ENCODE data around the gene CHST12. TPM values are rescaled to one million over a fixed set of nuclear protein-coding genes. Genes with fewer than 3 reads are reported as not detected.

The CHST12 gene
- total RNA-seq, 2 donors from 2014 or later, result 4.7 to 11.2 TPM

- no peak overlapping the region for H3K4me3 ChIP-seq
- H3K9me3 ChIP-seq, result no peaks in the 10 kb centered on the region
- DNase-seq, result no peak
- TF ChIP-seq, protein P1, sequence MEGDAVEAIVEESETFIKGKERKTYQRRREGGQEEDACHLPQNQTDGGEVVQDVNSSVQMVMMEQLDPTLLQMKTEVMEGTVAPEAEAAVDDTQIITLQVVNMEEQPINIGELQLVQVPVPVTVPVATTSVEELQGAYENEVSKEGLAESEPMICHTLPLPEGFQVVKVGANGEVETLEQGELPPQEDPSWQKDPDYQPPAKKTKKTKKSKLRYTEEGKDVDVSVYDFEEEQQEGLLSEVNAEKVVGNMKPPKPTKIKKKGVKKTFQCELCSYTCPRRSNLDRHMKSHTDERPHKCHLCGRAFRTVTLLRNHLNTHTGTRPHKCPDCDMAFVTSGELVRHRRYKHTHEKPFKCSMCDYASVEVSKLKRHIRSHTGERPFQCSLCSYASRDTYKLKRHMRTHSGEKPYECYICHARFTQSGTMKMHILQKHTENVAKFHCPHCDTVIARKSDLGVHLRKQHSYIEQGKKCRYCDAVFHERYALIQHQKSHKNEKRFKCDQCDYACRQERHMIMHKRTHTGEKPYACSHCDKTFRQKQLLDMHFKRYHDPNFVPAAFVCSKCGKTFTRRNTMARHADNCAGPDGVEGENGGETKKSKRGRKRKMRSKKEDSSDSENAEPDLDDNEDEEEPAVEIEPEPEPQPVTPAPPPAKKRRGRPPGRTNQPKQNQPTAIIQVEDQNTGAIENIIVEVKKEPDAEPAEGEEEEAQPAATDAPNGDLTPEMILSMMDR (IDR thresholded peaks at IDR 0.05), result no peak
- TF ChIP-seq POLR2A (IDR thresholded peaks at IDR 0.05), result no peak
- H3K36me3 ChIP-seq (replicated peaks in 1 of 2; ENCODE audit: insufficient read depth in 1 of 2, low read depth in 2 of 2), result no peaks in the 10 kb centered on the region
- no peak overlapping the region for H3K27ac ChIP-seq
- intact Hi-C loops (cut with DNase I), result no loop called here
- peaks cover 8% of the 10 kb centered on the region for H3K4me1 ChIP-seq
- 80 to 97% methylated on average over 6 to 10 of the region's 10 CpGs for WGBS, 2 donors
- ATAC-seq, result no peak
- no peaks in the 10 kb centered on the region for H3K27me3 ChIP-seq
Observed at GRCh38 chr7:2446676-2447075, 43.3 kb downstream of the CHST12 start.

DNA sequence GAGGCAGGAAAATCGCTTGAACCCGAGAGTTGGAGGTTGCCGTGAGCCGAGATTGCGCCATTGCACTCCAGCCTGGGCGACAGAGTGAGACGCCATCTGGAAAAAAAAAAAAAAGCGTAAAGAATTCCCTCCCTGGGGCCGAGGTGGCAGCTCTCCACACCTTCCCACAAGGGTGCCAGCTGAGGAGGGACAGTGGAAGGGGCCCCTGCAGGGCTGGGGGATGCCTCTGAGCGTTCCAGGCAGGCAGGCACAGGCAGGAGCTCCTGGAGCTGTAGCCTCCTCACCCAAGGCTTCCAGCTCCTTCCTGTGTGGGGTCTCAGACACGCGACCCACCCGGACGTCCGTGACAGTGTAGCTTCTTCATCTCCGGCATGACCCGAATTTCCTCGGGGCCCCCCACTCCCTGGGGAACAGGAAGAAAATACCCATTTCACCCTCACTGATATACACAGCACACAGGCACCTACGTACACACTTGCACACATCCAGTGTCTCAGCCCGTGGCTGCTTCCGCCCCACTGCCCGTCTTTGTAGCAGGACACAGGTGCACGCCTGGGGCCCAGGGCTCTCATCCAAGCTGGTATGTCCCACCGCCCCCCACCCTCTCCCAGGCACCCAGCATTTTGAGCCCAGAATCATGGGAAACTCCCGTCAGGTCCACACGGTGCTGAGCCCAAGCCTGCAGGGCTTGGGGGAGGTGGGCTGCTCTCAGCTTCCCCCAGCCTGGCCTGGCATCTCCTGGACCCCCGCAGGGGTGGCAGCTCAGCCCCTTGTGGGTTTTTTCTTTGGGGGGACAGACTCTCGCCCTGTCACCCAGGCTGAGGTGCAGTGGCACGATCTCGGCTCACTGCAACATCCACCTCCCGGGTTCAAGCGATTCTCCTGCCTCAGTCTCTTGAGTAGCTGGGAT, 47.0 kb downstream of the CHST12 start:
- ATAC-seq (no peak), DNase-seq (no peak)
- TF ChIP-seq, protein P1 (IDR thresholded peaks at IDR 0.05), result no peak
- no peak for TF ChIP-seq POLR2A (IDR thresholded peaks at IDR 0.05)
- no peaks in the 10 kb centered on the region for H3K36me3 ChIP-seq (replicated peaks in 1 of 2; ENCODE audit: insufficient read depth in 1 of 2, low read depth in 2 of 2)
- no peaks in the 10 kb centered on the region for H3K9me3 ChIP-seq
- intact Hi-C loops (cut with DNase I), result no loop called here
- WGBS, 2 donors, result 50 to 53% methylated on average over 15 to 29 of the region's 32 CpGs
- H3K4me3 ChIP-seq, result no peak overlapping the region
- H3K4me1 ChIP-seq, result peaks cover 13% of the 10 kb centered on the region
- H3K27ac ChIP-seq, result no peak overlapping the region
- H3K27me3 ChIP-seq, result no peaks in the 10 kb centered on the region

DNA sequence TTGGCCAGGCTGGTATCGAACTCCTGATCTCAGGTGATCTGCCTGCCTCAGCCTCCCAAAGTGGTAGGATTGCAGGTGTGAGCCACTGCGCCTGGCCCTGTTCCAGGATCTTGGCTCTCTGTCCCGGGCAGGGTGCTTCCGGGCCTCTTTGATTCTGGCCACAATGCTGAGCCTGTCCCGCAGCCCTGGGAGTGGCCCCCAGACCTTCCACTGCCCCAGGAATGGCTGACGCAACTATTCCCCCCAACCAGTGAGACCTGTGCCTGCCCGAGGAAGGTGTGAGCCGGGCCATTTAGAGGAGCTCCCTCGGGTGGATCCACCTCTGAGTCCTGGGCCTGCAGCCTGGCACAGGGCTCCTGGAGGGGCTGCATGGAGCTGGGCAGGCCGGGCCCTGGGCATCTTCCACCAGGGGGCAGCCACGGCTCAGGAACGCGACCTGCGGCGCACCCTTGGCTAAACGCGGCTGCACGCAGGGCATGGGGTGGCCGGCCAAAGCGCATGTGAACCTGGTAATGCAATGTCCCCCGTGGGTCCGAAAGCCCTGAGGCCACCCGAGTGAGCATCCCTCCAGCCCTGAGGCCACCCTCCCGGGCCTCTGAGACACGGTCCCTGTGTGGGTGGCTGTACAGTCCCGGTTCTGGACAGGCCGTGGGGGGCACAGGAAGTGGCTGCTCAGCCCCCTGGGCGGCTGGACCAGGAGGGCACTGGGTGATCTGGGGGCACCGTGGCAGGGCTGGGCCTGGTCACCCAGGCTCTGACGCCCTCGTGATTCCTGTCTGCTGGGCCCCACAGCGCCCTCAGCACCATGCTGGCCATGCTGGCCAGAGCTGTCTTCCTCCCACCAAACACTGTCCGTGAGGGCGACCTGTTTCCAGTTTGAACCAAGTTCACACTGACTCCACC, 48.0 kb downstream of the CHST12 start:
- no peak overlapping the region for H3K27ac ChIP-seq
- intact Hi-C loops (cut with DNase I), result no loop called here
- 12 to 13% methylated on average over 8 to 29 of the region's 34 CpGs for WGBS, 2 donors

GRCh38 chr7:2452074-2452507, 48.7 kb downstream of the CHST12 start:
- no peaks in the 10 kb centered on the region for H3K9me3 ChIP-seq
- H3K27me3 ChIP-seq, result no peaks in the 10 kb centered on the region
- DNase-seq, result no peak
- TF ChIP-seq, protein P1 (IDR thresholded peaks at IDR 0.05), result no peak
- no peak for TF ChIP-seq POLR2A (IDR thresholded peaks at IDR 0.05)
- H3K4me1 ChIP-seq, result peaks cover 13% of the 10 kb centered on the region
- H3K4me3 ChIP-seq, result no peak overlapping the region
- intact Hi-C loops (cut with DNase I), result no loop called here
- no peaks in the 10 kb centered on the region for H3K36me3 ChIP-seq (replicated peaks in 1 of 2; ENCODE audit: insufficient read depth in 1 of 2, low read depth in 2 of 2)
- no peak overlapping the region for H3K27ac ChIP-seq
- peak; percentile 6 for ATAC-seq
- 32 to 47% methylated on average over 5 to 14 of the region's 16 CpGs for WGBS, 2 donors

More for the DNA sequence above, 48.0 kb downstream of the CHST12 start:
- DNase-seq (peak; percentile 84 to 90 (median 88)), ATAC-seq (peak; percentile 96)
- H3K36me3 ChIP-seq (replicated peaks in 1 of 2; ENCODE audit: insufficient read depth in 1 of 2, low read depth in 2 of 2), result no peaks in the 10 kb centered on the region
- H3K27me3 ChIP-seq, result no peaks in the 10 kb centered on the region
- no peaks in the 10 kb centered on the region for H3K9me3 ChIP-seq
- H3K4me3 ChIP-seq, result no peak overlapping the region
- TF ChIP-seq, protein P1 (IDR thresholded peaks at IDR 0.05), result peak; percentile 79 to 92 (median 88)
- no peak for TF ChIP-seq POLR2A (IDR thresholded peaks at IDR 0.05)
- peaks cover 13% of the 10 kb centered on the region for H3K4me1 ChIP-seq
